CD4-positive, CD25-positive, alpha-beta regulatory T cell (primary cell): ENCODE results near the gene DNAL1. TPM values are rescaled to one million over a fixed set of nuclear protein-coding genes. Genes with fewer than 3 reads are reported as not detected.
A peak's percentile ranks its signal among the peaks of the same experiment; 100 is the strongest.
"Not testable (repeated sequence)": the region's sequence is repeated elsewhere in the genome, so short reads cannot be mapped to it uniquely, and the experiment has no call there.

Source experiments
- ATAC-seq, 2 donors: fragments of 150-1000 bp; cut with Tn5 transposase; one replicate each; pipeline ENCODE4 v1.10.0; 2021; ENCODE audit warnings: low read depth in 2 of 2, moderate number of reproducible peaks in 2 of 2, moderate library complexity in 1 of 2
- DNase-seq, 3 donors: peaks; one replicate each; pipeline versions ENCODE4 v3.0.0 to v3.0.0-alpha.2; 2012 to 2022; ENCODE audit warnings: mixed read lengths in 1 of 3
- H3K27ac ChIP-seq: one replicate; pipeline ENCODE4 v1.7.0; 2013; ENCODE audit warnings: mild to moderate bottlenecking, low read length; ENCODE audit not compliant: insufficient read depth, poor library complexity, severe bottlenecking
- H3K27me3 ChIP-seq: one replicate; pipeline ENCODE4 v1.7.0; 2013; ENCODE audit warnings: low read length; ENCODE audit not compliant: control insufficient read depth, insufficient read depth
- H3K36me3 ChIP-seq: one replicate; pipeline ENCODE4 v1.7.0; 2013; ENCODE audit warnings: mild to moderate bottlenecking, low read length, moderate library complexity; ENCODE audit not compliant: control insufficient read depth, insufficient read depth
- H3K4me1 ChIP-seq: 2 replicates; pipeline ENCODE4 v1.7.0; 2013; ENCODE audit warnings: mild to moderate bottlenecking, low read length; ENCODE audit not compliant: insufficient read depth, control insufficient read depth, poor library complexity, severe bottlenecking
- H3K4me3 ChIP-seq: one replicate; pipeline ENCODE4 v1.7.0; 2013; ENCODE audit warnings: low read depth, mild to moderate bottlenecking, low read length, moderate library complexity
- H3K9me3 ChIP-seq, 2 experiments: 1 replicate in 1 of 2; 2 replicates in 1 of 2; pipeline ENCODE4 v1.7.0; 2013; ENCODE audit warnings: low read length in 2 of 2, mild to moderate bottlenecking in 1 of 2, moderate library complexity in 1 of 2; ENCODE audit not compliant: control insufficient read depth in 2 of 2
- H3K27ac Mint-ChIP-seq, 3 donors: one replicate each; pipeline ENCODE4 v1.8.0; 2020 to 2022; ENCODE audit warnings: mild to moderate bottlenecking in 3 of 3, mixed read lengths in 3 of 3, moderate library complexity in 2 of 3
- H3K27me3 Mint-ChIP-seq: one replicate; pipeline ENCODE4 v1.8.0; 2022; ENCODE audit warnings: mild to moderate bottlenecking, mixed read lengths
- H3K36me3 Mint-ChIP-seq: one replicate; pipeline ENCODE4 v1.8.0; 2020; ENCODE audit warnings: mixed read lengths
- H3K4me1 Mint-ChIP-seq, 4 donors: one replicate each; pipeline ENCODE4 v1.8.0; 2020 to 2022; ENCODE audit warnings: mixed read lengths in 4 of 4, mild to moderate bottlenecking in 1 of 4
- H3K4me3 Mint-ChIP-seq, 4 donors: one replicate each; pipeline ENCODE4 v1.8.0; 2020 to 2022; ENCODE audit warnings: mild to moderate bottlenecking in 4 of 4, mixed read lengths in 4 of 4, moderate library complexity in 3 of 4
- H3K9me3 Mint-ChIP-seq, 7 donors: one replicate each; pipeline ENCODE4 v1.8.0; 2020 to 2022; ENCODE audit warnings: mixed read lengths in 7 of 7, mild to moderate bottlenecking in 3 of 7, moderate library complexity in 2 of 7
- polyA plus RNA-seq, 4 donors: library from polyadenylated mRNA; unstranded; fragments of 300-500 nt; fragmentation: Illumina TruSeq; gene quantifications; one replicate each; pipeline ENCODE4 v1.2.3, GENCODE V29; 2021
- total RNA-seq: library from RNA; stranded (reverse); gene quantifications from one replicate; pipeline ENCODE4 v1.2.3, GENCODE V29; 2022

DNAL1 gene
- total and polyA plus RNA-seq, 5 donors from 2014 or later: 3.4 to 5.0 (median 3.8) TPM

GRCh38 chr14:73630009-73630780, 14.6 kb upstream of the DNAL1 start:
- H3K9me3 Mint-ChIP-seq: no peaks in the 10 kb centered on the region
- peaks cover 14% of the 10 kb centered on the region for H3K4me1 ChIP-seq
- ATAC-seq (no peak), DNase-seq (no peak)
- H3K27ac ChIP-seq: no peak overlapping the region
- H3K36me3 ChIP-seq: no peaks in the 10 kb centered on the region
- H3K4me3 ChIP-seq: no peak overlapping the region
- H3K9me3 ChIP-seq: no peaks in the 10 kb centered on the region
- peaks cover 35% of the 10 kb centered on the region for H3K27me3 Mint-ChIP-seq
- H3K4me1 Mint-ChIP-seq: peaks cover 4 to 6% (median 5%) of the 10 kb centered on the region in 4 donors
- peak overlapping the region in 1 of 4 donors; percentile 16 for H3K4me3 Mint-ChIP-seq
- peak overlapping the region in 1 of 3 donors; percentile 21 for H3K27ac Mint-ChIP-seq
- H3K36me3 Mint-ChIP-seq: no peaks in the 10 kb centered on the region
- no peaks in the 10 kb centered on the region for H3K27me3 ChIP-seq

- Mint-ChIP-seq H3K27ac (peak overlapping the region in 1 of 3 donors; percentile 21), H3K36me3 (no peaks in the 10 kb centered on the region), H3K27me3 (peaks cover 47% of the 10 kb centered on the region), H3K9me3 (no peaks in the 10 kb centered on the region), H3K4me1 (peaks cover 4 to 6% (median 5%) of the 10 kb centered on the region in 4 donors), H3K4me3 (peak overlapping the region; percentile 39 to 86 (median 80))
- no peaks in the 10 kb centered on the region for H3K36me3 ChIP-seq
- DNase-seq: peak; percentile 38 to 69 (median 60)
- H3K9me3 ChIP-seq: no peaks in the 10 kb centered on the region
- H3K27me3 ChIP-seq: peaks cover 6% of the 10 kb centered on the region
- H3K4me3 ChIP-seq: peak overlapping the region; percentile 64
- peaks cover 14% of the 10 kb centered on the region for H3K4me1 ChIP-seq
- no peak overlapping the region for H3K27ac ChIP-seq
- ATAC-seq: peak; percentile 71 to 82
These were observed 11.4 kb upstream of the DNAL1 start for GRCh38 chr14:73633116-73634010.

GRCh38 chr14:73634011-73634833, 10.6 kb upstream of the DNAL1 start:
- ATAC-seq (no peak), DNase-seq (no peak)
- peaks cover 6% of the 10 kb centered on the region for H3K27me3 ChIP-seq
- H3K36me3 ChIP-seq: no peaks in the 10 kb centered on the region
- H3K9me3 ChIP-seq: no peaks in the 10 kb centered on the region
- no peaks in the 10 kb centered on the region for H3K36me3 Mint-ChIP-seq
- H3K9me3 Mint-ChIP-seq: no peaks in the 10 kb centered on the region
- H3K27ac Mint-ChIP-seq: peak overlapping the region in 1 of 3 donors; percentile 5
- H3K4me1 Mint-ChIP-seq: peaks cover 4 to 6% (median 5%) of the 10 kb centered on the region in 4 donors
- H3K4me3 ChIP-seq: no peak overlapping the region
- H3K4me3 Mint-ChIP-seq: peak overlapping the region; percentile 60 to 86 (median 80)
- H3K27ac ChIP-seq: no peak overlapping the region
- peaks cover 47% of the 10 kb centered on the region for H3K27me3 Mint-ChIP-seq
- peaks cover 14% of the 10 kb centered on the region for H3K4me1 ChIP-seq

GRCh38 chr14:73636355-73636754, 8.4 kb upstream of the DNAL1 start:
- not testable (repeated sequence) for H3K27me3 ChIP-seq, H3K9me3 ChIP-seq, H3K36me3 ChIP-seq, H3K4me3 Mint-ChIP-seq, H3K9me3 Mint-ChIP-seq, H3K4me3 ChIP-seq, H3K27ac Mint-ChIP-seq, H3K36me3 Mint-ChIP-seq, H3K4me1 Mint-ChIP-seq, H3K27ac ChIP-seq, DNase-seq, ATAC-seq
- H3K27me3 Mint-ChIP-seq: peaks cover 37% of the 10 kb centered on the region
- peaks cover 14% of the 10 kb centered on the region for H3K4me1 ChIP-seq

- Histone ChIP-seq H3K36me3 (no peaks in the 10 kb centered on the region), H3K27me3 (peaks cover 6% of the 10 kb centered on the region), H3K4me1 (peaks cover 14% of the 10 kb centered on the region), H3K27ac (no peak overlapping the region), H3K9me3 (no peaks in the 10 kb centered on the region), H3K4me3 (no peak overlapping the region)
- Mint-ChIP-seq H3K27ac (no peak overlapping the region), H3K4me3 (no peak overlapping the region), H3K27me3 (peaks cover 29% of the 10 kb centered on the region), H3K36me3 (no peaks in the 10 kb centered on the region), H3K9me3 (no peaks in the 10 kb centered on the region), H3K4me1 (peaks cover 4 to 6% (median 5%) of the 10 kb centered on the region in 4 donors)
- ATAC-seq (no peak), DNase-seq (no peak)
These were observed 7.0 kb upstream of the DNAL1 start for GRCh38 chr14:73637830-73638229.

GRCh38 chr14:73640796-73641365, 3.9 kb upstream of the DNAL1 start:
- ATAC-seq: no peak
- Mint-ChIP-seq H3K36me3 (no peaks in the 10 kb centered on the region), H3K4me3 (no peak overlapping the region), H3K4me1 (peaks cover 0 to 15% (median 13%) of the 10 kb centered on the region in 4 donors), H3K27me3 (peaks cover 6% of the 10 kb centered on the region), H3K9me3 (peaks cover 0 to 1% (median 0%) of the 10 kb centered on the region in 7 donors), H3K27ac (no peak overlapping the region)
- H3K4me3 ChIP-seq: no peak overlapping the region
- peaks cover 4% of the 10 kb centered on the region for H3K27me3 ChIP-seq
- no peaks in the 10 kb centered on the region for H3K36me3 ChIP-seq
- no peaks in the 10 kb centered on the region for H3K9me3 ChIP-seq
- DNase-seq: no peak
- H3K4me1 ChIP-seq: peaks cover 15% of the 10 kb centered on the region
- no peak overlapping the region for H3K27ac ChIP-seq

- peaks cover 0 to 17% (median 15%) of the 10 kb centered on the region in 4 donors for H3K4me1 Mint-ChIP-seq
- H3K27ac Mint-ChIP-seq: peak overlapping the region; percentile 89 to 95 (median 92)
- H3K36me3 Mint-ChIP-seq: no peaks in the 10 kb centered on the region
- ATAC-seq (no peak), DNase-seq (no peak)
- Histone ChIP-seq H3K9me3 (no peaks in the 10 kb centered on the region), H3K36me3 (no peaks in the 10 kb centered on the region), H3K27ac (peak overlapping the region; percentile 64), H3K27me3 (no peaks in the 10 kb centered on the region), H3K4me1 (peaks cover 15% of the 10 kb centered on the region), H3K4me3 (peak overlapping the region; percentile 91)
- H3K4me3 Mint-ChIP-seq: peak overlapping the region; percentile 86 to 97 (median 96)
- H3K27me3 Mint-ChIP-seq: no peaks in the 10 kb centered on the region
- H3K9me3 Mint-ChIP-seq: peaks cover 0 to 1% (median 0%) of the 10 kb centered on the region in 7 donors
These were observed 443 bp downstream of the DNAL1 start for GRCh38 chr14:73645248-73645610.
